Stimulated activated CD8-positive, alpha-beta memory T cell treated with anti-CD3 and anti-CD28 coated beads, Interleukin-15, amount 100 ng/mL, for 48 hours (primary cell): Measurements from ENCODE around the gene LAS1L.
"Not testable (repeated sequence)": the region's sequence is repeated elsewhere in the genome, so short reads cannot be mapped to it uniquely, and the experiment has no call there.

Experiments used
- DNase-seq, 2 donors: peaks; one replicate each; pipeline ENCODE4 v3.0.0-alpha.2; 2020; ENCODE audit warnings: low read depth in 2 of 2

Gene LAS1L

DNA sequence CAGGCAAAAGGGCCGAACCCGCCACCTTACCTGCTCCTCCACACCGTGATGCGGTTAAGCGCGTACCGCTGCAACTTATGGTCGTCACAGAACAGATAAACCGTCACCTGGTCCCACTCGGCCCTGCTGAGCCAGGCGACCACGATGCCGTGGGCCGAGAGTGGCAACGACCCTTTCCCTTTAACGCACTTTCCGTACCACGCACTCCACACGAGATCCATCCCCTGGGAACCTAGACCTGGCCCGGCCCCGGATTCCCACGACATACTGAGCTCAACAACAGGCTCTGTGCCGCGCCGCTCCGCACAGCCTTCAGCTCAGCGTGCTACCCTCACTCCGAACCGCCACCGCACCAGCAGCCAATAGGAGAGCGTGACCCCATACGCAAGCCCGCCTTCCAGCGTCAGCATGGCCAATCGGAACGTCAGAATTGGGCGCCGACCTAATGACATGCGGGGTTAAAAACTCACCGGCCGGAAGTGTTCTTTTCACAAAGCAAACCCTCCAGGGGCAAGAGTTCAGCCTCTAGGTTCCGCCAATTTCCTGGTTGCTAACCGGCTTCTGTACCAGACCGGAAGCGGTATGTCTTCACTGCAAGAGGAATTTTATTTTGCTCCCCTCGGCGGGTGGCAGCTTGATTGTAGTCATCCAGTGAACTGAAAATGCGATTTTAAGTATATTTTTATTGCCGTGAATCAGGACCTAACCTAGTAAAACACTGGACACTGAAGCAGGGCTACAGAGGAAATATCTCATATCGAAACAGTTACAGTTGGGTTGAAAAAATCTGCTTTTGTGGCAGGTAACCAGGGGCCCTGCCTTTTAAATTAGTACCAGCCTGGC, at the start of gene LAS1L:
Gene LAS1L, minus strand, starts transcription at position 338 of the 843 bp plus-strand sequence. Its CDS starts 72 bp downstream, at position 266.
- DNase-seq, result peak; percentile 80 to 84

DNA sequence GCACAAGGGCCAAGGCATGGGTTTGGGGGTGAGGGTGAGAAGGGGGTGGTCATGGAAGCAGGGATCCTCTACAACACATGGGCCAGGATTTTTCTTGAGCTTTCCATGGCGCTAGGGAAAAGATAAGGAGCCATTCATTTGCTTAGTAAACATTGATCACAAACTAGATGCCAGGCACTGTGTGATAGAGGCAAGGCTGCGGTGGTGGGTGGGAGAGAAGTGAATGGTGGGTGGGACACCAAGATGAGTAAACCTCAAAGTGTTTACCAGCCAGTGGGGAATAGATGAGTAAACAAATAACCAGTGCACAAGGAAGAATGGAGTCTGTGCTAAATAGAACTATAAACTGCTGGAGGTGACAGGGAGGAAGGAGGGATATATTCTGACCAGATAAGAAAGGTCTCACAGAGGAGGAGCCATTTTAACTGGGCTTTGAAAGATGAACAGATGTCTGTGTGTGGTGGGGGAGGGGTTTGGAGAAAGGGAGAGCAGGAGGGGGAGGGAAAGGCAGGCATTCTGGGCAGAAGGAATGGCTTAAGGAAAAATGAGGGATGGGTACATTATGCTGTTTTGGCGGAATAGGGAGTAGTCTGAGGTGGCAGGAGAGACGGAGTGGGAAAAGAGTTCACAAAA, 48.0 kb upstream of the LAS1L start:
- no peak for DNase-seq

DNA sequence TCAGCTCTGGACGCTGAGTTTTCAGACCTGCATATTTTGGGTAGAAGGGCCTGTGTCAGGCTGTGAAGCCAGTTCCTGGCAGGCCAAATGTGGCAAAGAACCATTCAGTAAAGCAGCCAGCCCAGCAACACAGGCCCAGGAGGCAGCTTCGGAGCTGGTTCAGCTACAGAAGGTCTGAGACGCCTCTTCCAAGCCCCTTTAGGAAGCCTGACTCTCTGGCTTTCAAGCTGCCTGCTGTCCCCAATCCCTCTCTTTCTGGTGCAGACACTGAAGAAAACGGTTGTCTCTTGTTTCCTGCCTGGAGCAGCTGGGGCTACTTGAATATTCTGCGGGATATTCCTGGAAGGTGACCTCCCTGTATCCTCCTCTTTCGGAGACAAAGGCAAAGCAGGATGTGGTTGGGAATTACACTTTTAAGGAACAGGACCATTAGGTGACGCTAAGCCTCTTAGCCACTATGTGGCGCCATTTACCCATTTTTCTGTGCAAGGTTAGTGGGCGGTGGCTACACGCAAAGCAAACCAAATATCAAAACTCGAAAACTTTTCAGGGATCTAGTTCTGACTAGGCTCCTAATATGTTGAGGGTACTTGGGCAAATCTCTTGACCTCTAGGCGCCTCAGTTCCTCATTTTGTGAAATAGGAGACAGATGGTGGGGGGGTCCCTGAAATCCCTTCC, 47.2 kb upstream of the LAS1L start:
- peak in 1 of 2 donors; percentile 28 for DNase-seq

DNA sequence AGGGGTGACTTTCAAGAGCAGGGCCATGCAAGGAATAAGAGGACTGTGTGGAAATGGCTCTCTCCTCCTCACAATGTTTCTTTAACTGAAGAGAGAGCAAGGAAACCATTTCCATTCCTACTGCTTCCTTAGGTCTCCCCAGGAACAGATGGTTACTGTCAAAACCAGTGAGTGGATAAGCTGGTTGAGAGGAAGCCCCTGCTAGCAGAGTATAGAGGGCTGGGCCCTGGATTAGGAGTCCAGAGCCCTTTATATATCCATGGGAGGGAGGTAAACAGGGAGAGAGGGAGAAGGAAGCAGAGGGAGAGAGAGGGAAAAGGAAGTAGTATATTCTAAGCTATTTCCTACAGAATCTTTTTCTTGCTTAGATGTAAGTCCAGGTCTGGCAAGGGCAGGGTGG, 43.8 kb upstream of the LAS1L start:
- no peak for DNase-seq

DNA sequence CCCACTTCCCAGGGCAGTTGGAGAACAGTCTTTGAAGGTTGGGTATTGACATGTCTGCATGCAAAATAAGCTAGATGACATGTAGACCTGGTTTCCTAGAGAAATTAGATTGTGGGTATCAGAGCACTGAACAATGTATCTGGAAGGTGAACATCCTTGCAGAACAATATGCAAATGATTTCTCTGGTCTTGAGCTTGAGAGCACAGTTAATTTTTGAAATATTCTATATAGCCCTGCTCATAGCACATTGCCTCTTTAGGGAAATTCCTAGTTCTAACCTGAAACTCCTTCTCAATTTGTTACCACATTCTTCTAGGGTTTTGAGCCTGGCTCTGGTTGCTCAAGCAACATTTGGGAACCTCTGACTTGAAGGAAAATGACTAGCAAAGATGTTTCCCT, 41.6 kb upstream of the LAS1L start:
- DNase-seq, result no peak

DNA sequence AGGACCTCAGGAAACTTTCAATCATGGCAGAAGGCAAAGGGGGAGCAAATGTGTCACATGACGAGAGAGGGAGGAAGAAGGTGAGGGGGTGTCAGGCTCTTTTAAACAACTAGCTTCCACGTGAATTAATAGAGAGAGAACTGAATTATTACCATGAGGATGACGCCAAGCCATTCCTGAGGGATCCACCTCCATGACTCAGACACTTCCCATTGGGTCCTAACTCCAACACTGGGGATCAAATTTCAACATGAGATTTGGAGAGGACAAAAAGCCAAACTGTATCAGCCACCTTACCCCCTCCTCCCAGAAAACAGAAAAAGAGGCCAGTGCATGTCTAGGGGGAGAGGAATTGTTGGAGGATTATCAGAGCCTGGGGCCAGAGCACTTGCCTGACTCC, 40.4 kb upstream of the LAS1L start:
- no peak for DNase-seq

DNA sequence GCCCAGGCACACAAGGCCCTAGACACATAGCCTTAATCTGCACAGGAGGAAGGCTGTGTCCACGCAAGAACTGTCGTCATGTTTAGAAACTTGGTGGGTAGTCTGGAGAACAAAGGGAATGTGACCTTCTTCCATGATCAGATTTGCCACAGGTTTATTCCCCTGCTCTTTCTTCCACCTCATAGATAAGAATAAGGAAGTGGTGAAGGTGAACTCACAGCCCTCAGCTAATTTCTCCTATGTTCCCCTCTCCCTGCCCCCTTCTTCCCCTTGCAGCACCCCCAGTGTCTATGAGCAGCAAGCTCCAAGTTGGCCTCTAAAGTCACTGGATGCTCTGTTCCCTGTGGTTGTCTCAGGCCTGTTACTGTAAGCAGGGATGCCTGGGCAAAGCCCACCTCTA, 39.8 kb upstream of the LAS1L start:
- DNase-seq, result no peak

DNA sequence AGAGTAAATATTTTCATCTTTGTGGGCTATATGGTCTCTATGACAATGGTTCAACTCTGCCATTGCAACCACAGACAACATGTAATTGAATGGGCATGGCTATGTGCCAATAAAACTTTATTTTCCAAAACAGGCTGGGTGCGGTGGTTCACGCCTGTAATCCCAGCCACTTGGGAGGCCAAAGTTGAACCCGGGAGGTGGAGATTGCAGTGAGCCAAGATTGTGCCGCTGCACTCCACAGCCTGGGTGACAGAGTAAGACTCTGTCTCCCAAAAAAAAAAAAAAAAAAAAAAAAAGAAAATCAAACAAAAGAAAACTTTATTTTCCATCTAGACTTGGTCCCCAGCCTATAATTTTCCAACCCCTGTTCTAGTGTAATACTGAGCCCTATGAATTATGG, 38.4 kb upstream of the LAS1L start:
- no peak for DNase-seq

DNA sequence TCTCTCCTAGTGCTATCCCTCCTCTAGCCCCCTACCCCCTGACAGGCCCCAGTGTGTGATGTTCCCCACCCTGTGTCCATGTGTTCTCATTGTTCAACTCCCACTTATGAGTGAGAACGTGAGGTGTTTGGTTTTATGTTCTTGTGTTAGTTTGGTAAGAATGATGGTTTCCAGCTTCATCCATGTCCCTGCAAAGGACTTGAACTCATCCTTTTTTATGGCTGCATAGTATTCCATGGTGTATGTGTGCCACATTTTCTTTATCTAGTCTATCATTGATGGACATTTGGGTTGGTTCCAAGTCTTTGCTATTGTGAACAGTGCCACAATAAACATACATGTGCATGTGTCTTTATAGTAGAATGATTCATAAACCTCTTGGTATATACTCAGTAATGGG, 28.3 kb upstream of the LAS1L start:
- DNase-seq, result not testable (repeated sequence)

DNA sequence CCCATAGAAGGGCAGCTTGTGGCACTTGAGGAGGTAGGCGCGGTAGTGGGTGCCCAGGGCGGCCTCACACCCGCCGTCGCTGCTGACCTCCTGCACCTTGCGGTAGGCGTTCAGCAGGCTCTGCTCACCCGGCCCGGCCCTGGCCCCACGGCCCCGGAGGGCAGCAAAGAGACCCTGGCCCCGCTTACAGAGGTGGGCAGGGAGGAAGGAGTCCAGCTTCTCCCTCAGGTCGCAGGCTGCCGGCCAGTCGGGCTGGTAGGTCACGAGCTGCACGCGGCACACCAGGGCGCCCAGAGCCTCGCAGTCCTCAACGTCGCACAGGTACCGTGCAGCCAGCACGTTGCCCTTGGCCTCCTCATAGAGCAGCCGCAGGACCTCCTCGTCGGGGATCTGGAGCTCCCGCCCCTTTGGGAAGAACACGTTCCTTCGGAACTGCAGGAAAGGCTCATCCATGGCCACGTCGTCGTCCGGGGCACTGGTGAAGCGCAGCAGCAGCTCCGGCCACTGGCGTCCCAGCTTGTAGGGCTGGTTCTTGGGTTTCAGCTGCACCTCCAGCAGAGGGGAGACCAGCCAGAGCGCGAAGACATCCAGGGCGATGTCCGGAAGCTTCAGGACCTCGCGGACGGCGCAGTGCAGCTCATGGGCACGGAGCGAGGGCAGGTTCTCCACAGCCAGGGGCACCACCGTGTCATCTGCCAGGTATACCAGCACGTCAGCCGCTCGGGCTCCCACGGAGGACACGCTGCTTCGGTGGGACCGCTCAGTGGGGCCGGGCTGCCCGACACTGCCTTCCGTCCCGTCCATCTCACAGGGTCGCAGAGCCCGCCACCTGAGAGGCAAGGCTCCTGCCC, 17.1 kb upstream of the LAS1L start:
- DNase-seq, result no peak

DNA sequence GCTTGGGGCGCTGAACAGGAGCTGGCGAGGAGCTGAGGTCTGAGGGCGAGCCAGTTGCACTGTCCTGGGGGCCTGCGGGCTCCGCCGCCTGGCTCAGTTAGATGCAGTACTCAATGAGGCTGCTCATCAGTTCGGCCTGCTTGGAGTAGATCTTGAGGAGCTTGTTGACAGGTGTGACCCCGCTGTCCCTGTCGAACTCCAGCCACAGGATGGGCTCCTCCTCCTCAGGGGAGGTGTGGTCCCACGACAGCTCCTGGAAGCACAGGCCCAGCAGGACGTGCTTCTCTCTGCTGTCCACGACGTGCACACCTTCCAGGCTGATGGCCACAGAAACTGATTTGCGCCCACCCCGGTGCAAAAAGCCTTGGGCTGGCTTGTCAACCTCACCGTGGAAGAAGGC, 16.5 kb upstream of the LAS1L start:
- no peak for DNase-seq

DNA sequence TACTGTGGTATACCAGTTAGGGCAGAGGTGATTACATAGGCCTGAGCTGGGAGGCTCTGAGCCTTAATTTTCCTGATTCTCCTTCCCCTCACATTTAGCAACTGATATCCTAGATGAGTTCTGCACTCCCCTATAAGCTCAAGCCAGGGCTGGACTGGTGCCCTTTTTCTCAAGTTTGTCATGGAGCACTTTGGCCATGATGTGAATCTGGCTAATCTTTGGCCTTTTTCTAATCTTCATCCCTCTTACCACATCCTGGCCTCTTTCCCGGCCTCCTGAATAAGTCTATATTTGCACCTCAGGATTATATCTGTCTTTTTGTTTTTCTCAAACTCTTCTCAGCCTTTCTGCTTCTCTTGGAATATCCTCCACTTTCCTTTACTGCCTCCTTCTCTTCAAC, 10.9 kb upstream of the LAS1L start:
- no peak for DNase-seq

DNA sequence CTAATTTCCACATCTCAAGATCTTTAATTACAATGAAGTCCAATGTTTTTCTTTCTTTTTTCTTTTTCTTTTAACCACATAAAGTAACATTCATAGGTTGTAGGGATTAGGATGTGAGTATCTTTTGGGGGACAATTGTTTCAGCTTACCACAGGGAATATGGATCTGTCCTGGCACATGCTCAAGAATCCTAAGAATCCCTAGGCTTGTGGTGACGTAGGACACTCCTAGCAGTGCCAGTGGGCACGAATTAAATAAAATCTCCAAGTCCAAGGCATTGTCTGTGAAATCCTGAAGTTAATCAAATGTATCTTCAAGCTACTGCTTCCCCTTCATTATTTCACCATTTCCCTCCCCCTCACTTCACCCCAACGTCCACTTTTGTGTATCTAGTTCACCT, 2.6 kb upstream of the LAS1L start:
- DNase-seq, result no peak

DNA sequence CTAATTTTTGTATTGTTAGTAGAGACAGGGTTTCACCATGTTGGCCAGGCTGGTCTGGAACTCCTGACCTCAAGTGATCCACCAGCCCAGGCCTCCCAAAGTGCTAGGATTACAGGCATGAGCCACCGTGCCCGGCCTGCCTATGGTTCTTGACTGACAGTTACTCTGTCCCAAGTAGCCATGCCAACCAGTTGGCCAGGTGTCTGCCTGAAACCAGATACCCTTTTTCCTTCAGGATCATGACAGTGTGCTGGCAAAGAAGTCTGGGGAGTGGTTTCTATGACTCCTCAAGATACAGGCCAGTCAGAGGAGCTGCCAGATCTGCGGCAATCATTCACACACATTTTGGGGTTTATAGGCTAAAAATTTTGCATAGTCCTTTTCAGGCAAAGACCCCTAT, 1.7 kb upstream of the LAS1L start:
- DNase-seq, result no peak

DNA sequence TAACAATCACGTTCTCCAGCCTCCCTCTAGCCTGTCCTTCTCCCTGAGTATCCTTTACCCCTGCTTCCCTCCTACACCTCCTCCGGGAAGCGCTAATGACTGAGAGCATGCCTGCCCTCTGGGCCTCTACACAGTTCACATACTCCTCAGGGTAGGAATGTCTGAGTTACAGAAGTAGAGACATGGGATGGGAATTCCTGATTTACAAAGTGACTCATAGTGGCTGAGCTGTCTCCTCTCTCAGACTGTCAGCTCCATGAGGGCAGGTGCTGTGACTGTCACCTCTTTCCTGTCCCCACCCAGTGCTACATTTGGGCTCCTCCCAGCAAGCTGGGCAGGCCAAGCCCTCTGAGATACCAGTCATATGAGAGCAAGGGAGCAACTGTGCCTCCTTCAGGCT, 2.6 kb downstream of the LAS1L start:
- no peak for DNase-seq

DNA sequence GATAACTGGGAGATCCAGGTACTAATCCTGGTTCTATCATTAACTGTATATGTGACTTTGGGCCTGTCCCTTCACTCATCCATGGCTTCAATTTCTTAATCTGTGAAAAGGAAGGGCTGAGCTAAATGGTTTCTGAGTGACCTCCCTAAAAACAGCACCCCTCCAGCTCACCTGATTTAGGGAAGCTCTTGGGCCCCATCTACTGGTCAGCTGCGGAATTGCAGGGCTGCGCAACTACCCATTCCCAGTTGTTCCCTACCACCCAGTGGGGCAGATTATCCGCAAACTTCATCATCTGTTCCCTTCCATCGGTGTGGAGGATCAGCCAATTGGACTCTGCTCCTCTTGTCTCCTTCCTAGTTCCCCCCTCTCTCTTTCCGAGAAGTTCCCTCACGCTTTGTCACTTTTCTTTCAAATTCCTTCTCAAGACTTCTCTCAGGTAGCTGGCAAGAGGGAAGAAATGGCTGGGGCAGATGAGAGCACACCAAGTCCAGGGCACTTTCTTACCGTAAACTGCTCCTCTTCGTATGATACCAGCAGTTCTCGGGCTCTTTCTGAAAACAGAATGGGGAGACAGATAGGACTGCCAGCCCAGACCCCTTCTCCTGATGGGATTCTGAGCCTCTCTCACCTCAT, 5.8 kb downstream of the LAS1L start:
- DNase-seq, result peak; percentile 11 to 14

DNA sequence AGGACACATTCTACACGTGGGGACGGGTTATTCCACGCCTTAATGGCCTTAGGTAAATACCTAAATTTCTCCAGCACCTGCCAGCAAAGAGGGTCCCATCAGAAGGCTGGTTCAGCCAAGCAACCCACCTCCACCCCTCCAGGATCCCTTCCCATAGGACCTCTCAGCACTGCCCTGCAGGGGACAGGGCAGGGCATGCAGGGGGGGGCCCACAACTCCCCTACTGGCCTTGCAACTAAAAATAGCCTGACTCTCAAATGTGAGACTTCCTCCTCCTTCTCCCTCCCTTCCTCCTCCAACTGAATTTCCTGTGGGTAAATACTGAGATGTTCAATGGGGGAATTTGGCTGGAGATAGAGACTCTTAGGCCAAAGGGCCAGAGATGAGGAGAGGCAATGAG, 6.3 kb downstream of the LAS1L start:
- DNase-seq, result no peak

DNA sequence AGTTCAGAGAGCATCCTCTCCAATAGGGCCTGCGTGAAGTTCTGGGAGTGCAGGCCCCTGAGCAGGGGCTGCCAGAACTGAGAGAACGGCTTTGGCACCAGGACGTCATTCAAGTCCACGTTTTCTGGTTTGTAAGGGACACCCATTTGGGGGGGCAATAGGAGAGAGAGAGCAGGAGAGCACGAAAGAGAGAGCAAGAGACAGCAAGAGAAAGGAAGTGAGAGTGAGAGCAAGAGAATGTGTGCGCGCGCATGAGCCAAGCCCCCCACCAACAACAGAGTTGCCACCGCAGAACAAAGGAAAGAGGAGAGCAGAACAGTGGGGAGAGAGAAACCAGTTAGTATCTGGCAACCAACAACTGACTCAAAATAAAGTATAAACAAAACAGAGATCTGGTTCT, 10.4 kb downstream of the LAS1L start:
- no peak for DNase-seq

DNA sequence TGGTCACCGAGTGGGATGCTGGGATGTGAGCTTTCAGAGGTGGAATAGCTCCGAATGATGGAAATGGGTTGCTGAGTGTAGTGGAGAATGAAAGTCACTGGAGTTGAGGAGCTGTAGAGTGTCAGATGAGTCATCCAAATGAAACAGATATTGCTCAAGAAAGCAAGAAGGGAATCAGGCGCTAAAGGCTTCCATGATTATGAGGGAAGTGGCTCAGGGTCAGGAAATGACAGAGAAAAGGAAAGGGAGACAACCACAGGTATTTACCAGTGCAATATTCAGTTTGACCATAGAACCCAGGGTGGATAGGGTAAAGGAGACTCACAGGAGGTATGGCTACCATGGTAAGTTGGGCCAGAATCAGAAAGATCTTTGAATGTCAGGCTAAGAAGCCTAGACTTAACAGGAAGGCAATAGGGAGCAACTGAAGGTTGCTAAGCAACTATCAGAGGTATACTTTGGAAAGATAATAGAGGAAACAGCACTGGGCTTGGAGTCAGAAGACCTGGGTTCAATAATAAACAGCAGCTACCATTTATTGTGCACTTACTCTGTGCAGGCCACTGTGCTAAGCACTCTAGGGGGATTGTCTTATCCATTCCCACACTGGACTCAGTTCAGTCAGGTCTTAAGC, 11.7 kb downstream of the LAS1L start:
- DNase-seq, result no peak

DNA sequence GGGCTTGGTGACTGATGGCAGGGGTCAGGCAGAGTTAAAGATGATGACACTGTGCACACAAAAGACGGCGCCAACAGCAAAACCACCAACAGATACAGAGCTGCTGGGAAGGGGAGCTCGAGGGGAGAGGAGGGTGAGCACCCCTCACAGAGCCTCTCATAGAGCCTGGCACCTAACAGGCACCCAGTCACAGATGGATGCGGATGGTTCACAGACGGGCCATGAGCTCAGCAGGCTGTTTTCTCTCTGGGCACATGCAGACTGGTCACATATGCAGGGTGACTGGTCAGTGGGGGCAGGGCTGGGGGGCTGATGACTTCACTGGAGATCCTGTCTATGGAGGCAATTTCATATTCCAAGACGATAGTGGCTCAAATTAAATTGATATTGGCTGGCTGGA, 15.1 kb downstream of the LAS1L start:
- DNase-seq, result not testable (repeated sequence)

DNA sequence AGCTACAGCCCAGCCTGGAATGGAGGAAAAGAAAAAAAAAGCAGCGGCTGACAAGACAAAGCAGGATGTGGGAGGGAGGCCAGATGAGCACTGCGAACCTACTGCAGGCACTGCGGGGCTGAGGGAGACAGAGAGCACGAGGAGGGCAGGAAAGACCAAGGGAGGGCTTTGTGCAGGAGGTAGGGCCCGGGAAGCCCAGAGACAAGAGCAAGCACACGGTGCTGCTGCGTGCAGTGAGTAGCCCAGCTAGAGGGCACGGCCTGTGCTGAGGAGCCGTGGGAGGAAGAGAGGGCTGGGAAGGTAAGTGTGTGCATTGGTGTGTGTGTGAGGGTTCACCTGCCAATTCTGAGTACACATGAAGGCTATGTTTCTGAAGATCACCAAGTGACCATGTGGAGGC, 15.6 kb downstream of the LAS1L start:
- not testable (repeated sequence) for DNase-seq
